ENCODE results near the gene GALNT12.

Gene GALNT12

GRCh38 chr9:98899408-98900056 lies 92.1 kb downstream of the GALNT12 start:
- no peak overlapping the region for H3K4me3 ChIP-seq (ENCODE audit: control insufficient read depth in 1 of 7, extremely low read depth in 1 of 7, insufficient read depth in 4 of 7, low read depth in 2 of 7, low read length in 6 of 7)
- peak; percentile 30 to 82 (median 77) for DNase-seq
- no peaks in the 10 kb centered on the region for H3K36me3 ChIP-seq (ENCODE audit: control insufficient read depth in 4 of 4, insufficient read depth in 4 of 4, low read length in 3 of 4)
- CTCF ChIA-PET, result interaction anchor here (1.0 to 1.1 kb wide), 2 partner anchors 76 to 99 kb away, joined by 3 read pairs; no protein-coding TSS in a partner anchor
- no peaks in the 10 kb centered on the region for H3K27me3 ChIP-seq (replicated peaks in 2 of 5; ENCODE audit: control insufficient read depth in 4 of 5, insufficient read depth in 5 of 5, low read length in 4 of 5)
- POLR2A ChIA-PET, result interaction anchor here (0.6 kb wide), 2 partner anchors 1023 to 1443 kb away, joined by 5 to 8 read pairs; no protein-coding TSS in a partner anchor
- no peak overlapping the region for H3K27ac ChIP-seq (ENCODE audit: insufficient read depth in 1 of 2, low read depth in 1 of 2, low read length in 2 of 2, poor library complexity in 1 of 2, severe bottlenecking in 2 of 2)
- H3K9me3 ChIP-seq (ENCODE audit: control extremely low read depth in 1 of 5, control insufficient read depth in 4 of 5, insufficient read depth in 2 of 5, low read depth in 1 of 5, low read length in 4 of 5), result peaks cover 0 to 13% (median 3%) of the 10 kb centered on the region in 5 experiments
- whole genome bisulfite sequencing (ENCODE audit: insufficient coverage), result 11% methylated on average over 3 of the region's 4 CpGs
- peaks cover 0 to 10% (median 7%) of the 10 kb centered on the region in 4 experiments for H3K4me1 ChIP-seq (ENCODE audit: control extremely low read depth in 1 of 4, control insufficient read depth in 4 of 4, insufficient read depth in 4 of 4, low read length in 3 of 4)
